ENCODE data around the gene VOPP1. TPM values are rescaled to one million over a fixed set of nuclear protein-coding genes. Genes with fewer than 3 reads are reported as not detected.

Gene VOPP1
- total and polyA plus RNA-seq, 10 of the 15 experiments (the other 5 are each of a cell fraction or from before 2014, with no cell fraction given), result 32.8 to 206 (median 129) TPM

GRCh38 chr7:55570218-55570873 is 2.0 kb downstream of the VOPP1 start (continued):
- peak; percentile 78 for TF ChIP-seq MLLT1 (IDR thresholded peaks at IDR 0.05)
- no peak for TF ChIP-seq RAD51 (IDR thresholded peaks at IDR 0.05)
- no peak for TF ChIP-seq EZH2 (IDR thresholded peaks at IDR 0.05; ENCODE audit: borderline replicate concordance, control insufficient read depth, low read depth, low read length)
- TF ChIP-seq CHD1 (IDR thresholded peaks at IDR 0.05; ENCODE audit: low read depth, low read length), result no peak
- no peak for TF ChIP-seq SP1 (IDR thresholded peaks at IDR 0.05; ENCODE audit: low read depth, low read length)
- no peak for TF ChIP-seq PBX3 (IDR thresholded peaks at IDR 0.05; ENCODE audit: insufficient replicate concordance, low read depth, low read length)
- no peak for TF ChIP-seq NKRF (conservative IDR thresholded peaks at IDR 0.05)
- TF ChIP-seq E4F1 (IDR thresholded peaks at IDR 0.05; ENCODE audit: borderline replicate concordance, partially characterized antibody), result no peak
- TF ChIP-seq BACH1 (IDR thresholded peaks at IDR 0.05; ENCODE audit: borderline replicate concordance), result no peak
- TF ChIP-seq SUPT20H (IDR thresholded peaks at IDR 0.05; ENCODE audit: borderline replicate concordance, control insufficient read depth, low read depth, low read length), result no peak
- TF ChIP-seq ZBTB33 (IDR thresholded peaks at IDR 0.05), result no peak
- TF ChIP-seq HSF1 (IDR thresholded peaks at IDR 0.05; ENCODE audit: low read depth, low read length), result no peak
- no peak for TF ChIP-seq ATF3 (IDR thresholded peaks at IDR 0.05; ENCODE audit: borderline replicate concordance, extremely low read depth, low read depth, low read length)
- no peak for TF ChIP-seq RBBP5 (conservative IDR thresholded peaks at IDR 0.05)
- no peak for TF ChIP-seq ZBED1 (IDR thresholded peaks at IDR 0.05; ENCODE audit: borderline replicate concordance)
- no peak for TF ChIP-seq NR2C2 (IDR thresholded peaks at IDR 0.05; ENCODE audit: borderline replicate concordance, control insufficient read depth, insufficient read length, low read depth)
- no peak for TF ChIP-seq CBX3 (IDR thresholded peaks at IDR 0.05; ENCODE audit: borderline replicate concordance, low read depth)
- TF ChIP-seq RFX5 (IDR thresholded peaks at IDR 0.05; ENCODE audit: low read depth, low read length), result no peak
